GM20000 (cell line): Measurements from ENCODE around the gene RFX5.

Experiments used
- DNase-seq: peaks from one replicate; pipeline ENCODE4 v3.0.0; 2012; ENCODE audit warnings: low spot score
- CTCF ChIP-seq: IDR thresholded peaks from 2 replicates; pipeline ENCODE4 v1.5.1; 2012; ENCODE audit warnings: mild to moderate bottlenecking, control low read depth; ENCODE audit errors: extremely low read depth, missing control alignments

The RFX5 gene

DNA sequence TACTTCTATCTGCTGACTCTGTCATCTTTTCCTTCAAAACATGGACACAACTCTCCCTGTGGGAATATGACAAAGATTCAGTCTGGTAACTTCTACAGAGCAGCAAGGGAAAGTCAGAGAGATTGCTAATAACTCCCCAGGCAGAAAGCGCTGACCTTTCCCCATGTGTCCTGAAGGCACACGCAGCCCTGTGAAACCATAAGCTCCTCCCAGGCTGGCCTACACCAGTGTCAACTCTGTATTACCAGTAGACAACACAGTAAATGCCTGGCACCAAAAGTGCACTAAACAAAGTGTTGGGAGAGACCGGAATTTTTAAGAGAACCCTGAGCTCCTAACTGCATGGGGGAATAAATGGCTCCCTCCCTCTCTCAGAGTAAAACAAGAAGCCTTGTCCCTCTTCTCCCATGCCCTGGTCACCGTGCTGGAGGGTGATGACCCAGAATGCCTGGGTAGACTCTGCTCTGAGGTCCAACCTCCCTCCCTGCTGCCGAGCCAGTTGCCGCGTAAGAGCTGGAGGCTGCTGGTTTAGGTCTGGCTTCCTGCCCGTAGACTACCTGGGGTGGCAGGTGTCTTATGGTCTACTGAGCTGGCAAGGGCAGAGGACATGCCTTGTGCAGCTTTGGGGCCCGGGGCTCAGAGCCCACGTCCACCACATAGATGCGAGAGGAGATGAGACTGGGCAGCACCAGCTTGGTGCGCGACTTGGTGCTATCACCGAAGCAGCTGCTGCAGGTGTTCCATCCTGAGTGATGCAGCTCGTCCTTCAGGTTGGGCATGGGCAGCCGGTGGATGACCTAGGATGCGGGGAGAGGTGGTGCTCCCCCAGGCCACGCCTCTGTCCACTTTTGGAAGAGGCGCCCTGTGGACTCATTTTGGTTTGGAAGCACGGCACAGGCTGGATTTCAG is 21.6 kb upstream of the RFX5 start:
- DNase-seq, result no peak
- no peak for TF ChIP-seq CTCF

GRCh38 chr1:151367658-151368392 is 20.8 kb upstream of the RFX5 start:
- TF ChIP-seq CTCF, result no peak
- no peak for DNase-seq

GRCh38 chr1:151364996-151365395 is 17.9 kb upstream of the RFX5 start:
- no peak for TF ChIP-seq CTCF

GRCh38 chr1:151362308-151363155 is 15.5 kb upstream of the RFX5 start:
- no peak for DNase-seq
- no peak for TF ChIP-seq CTCF

More at GRCh38 chr1:151364996-151365395, 17.9 kb upstream of the RFX5 start:
- DNase-seq, result no peak

- DNase-seq, result no peak
- no peak for TF ChIP-seq CTCF
These were observed 14.8 kb upstream of the RFX5 start for GRCh38 chr1:151361883-151362282.

DNA sequence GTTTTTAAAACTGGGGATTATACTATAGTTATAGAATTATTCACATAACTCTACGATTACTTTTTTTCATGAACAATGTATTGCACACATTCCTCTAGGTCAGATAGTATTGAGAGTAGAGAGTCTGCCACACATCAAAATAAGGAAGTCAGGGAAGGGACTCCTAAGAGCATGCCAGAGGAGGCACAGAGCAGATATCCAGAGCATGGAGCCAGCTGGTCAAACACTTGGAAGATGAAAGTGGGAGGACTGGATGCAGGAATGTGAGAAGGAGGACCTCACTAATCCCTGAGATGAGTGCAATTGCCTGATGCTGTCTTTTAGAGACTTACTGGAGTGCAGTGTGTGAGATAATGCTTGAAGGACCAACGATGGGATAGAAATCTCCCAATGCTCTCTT is 9.6 kb upstream of the RFX5 start:
- TF ChIP-seq CTCF, result no peak
- no peak for DNase-seq
